HEK293T (cell line): ENCODE data around the gene EXOC6B.

Experiments used
- CTCF ChIA-PET: fragments of 350-600 bp; formaldehyde crosslinking; extraction: SDS; loops from one replicate; lab custom pipeline; 2021; ENCODE audit warnings: antibody characterized with exemption, inconsistent platforms; lab: Yijun Ruan, JAX
- POLR2A ChIA-PET: fragments of 350-600 bp; formaldehyde crosslinking; extraction: SDS; loops from one replicate; lab custom pipeline; 2020; ENCODE audit warnings: antibody characterized with exemption, inconsistent platforms; lab: Yijun Ruan, JAX
- DNase-seq: peaks from one replicate; pipeline ENCODE4 v3.0.0; 2012; ENCODE audit warnings: mixed read lengths; ENCODE audit errors: extremely low spot score
- ARNT ChIP-seq: fragments of 450-650 bp; IDR thresholded peaks from 2 replicates; pipeline ENCODE4 v1.6.1; 2017; ENCODE audit warnings: mild to moderate bottlenecking
- BHLHE40 ChIP-seq: fragments of 450-650 bp; IDR thresholded peaks from 2 replicates; pipeline ENCODE4 v1.6.1; 2016; ENCODE audit warnings: mild to moderate bottlenecking, moderate library complexity, borderline replicate concordance
- CTBP1 ChIP-seq: fragments of 450-650 bp; IDR thresholded peaks from 2 replicates; pipeline ENCODE4 v1.6.1; 2016; ENCODE audit warnings: borderline replicate concordance
- ELF4 ChIP-seq: fragments of 450-650 bp; IDR thresholded peaks from 2 replicates; pipeline ENCODE4 v1.6.1; 2017; ENCODE audit warnings: antibody characterized with exemption
- FOXA1 ChIP-seq: fragments of 450-650 bp; IDR thresholded peaks from 2 replicates; pipeline ENCODE4 v1.6.1; 2016; ENCODE audit warnings: mild to moderate bottlenecking
- FOXK2 ChIP-seq: fragments of 450-650 bp; IDR thresholded peaks from 2 replicates; pipeline ENCODE4 v1.6.1; 2016; ENCODE audit warnings: mild to moderate bottlenecking
- FOXM1 ChIP-seq: fragments of 450-650 bp; IDR thresholded peaks from 2 replicates; pipeline ENCODE4 v1.6.1; 2017; ENCODE audit warnings: mild to moderate bottlenecking, borderline replicate concordance
- HDGF ChIP-seq: fragments of 450-650 bp; IDR thresholded peaks from 2 replicates; pipeline ENCODE4 v1.6.1; 2017; ENCODE audit warnings: antibody characterized with exemption, borderline replicate concordance
- L3MBTL2 ChIP-seq: fragments of 450-650 bp; conservative IDR thresholded peaks from 2 replicates; pipeline ENCODE4 v1.6.1; 2016; ENCODE audit warnings: mild to moderate bottlenecking
- LEF1 ChIP-seq: fragments of 450-650 bp; IDR thresholded peaks from 2 replicates; pipeline ENCODE4 v1.6.1; 2017; ENCODE audit warnings: mild to moderate bottlenecking, borderline replicate concordance
- NFRKB ChIP-seq: fragments of 450-650 bp; IDR thresholded peaks from 2 replicates; pipeline ENCODE4 v1.6.1; 2016; ENCODE audit warnings: mild to moderate bottlenecking, moderate library complexity
- PKNOX1 ChIP-seq: fragments of 450-650 bp; IDR thresholded peaks from 2 replicates; pipeline ENCODE4 v1.6.1; 2016
- SP1 ChIP-seq: fragments of 450-650 bp; IDR thresholded peaks from 2 replicates; pipeline ENCODE4 v1.6.1; 2017
- SUZ12 ChIP-seq: fragments of 450-650 bp; IDR thresholded peaks from 2 replicates; pipeline ENCODE4 v1.6.1; 2016; ENCODE audit warnings: mild to moderate bottlenecking
- TARDBP ChIP-seq: fragments of 450-650 bp; IDR thresholded peaks from 2 replicates; pipeline ENCODE4 v1.6.1; 2016
- ZNF384 ChIP-seq: fragments of 450-650 bp; IDR thresholded peaks from 2 replicates; pipeline ENCODE4 v1.6.1; 2016

Gene EXOC6B

GRCh38 chr2:72326759-72327158 is 499.1 kb downstream of the EXOC6B start:
- POLR2A ChIA-PET: no interaction called here
- CTCF ChIA-PET: no interaction called here
- no peak for DNase-seq
- TF ChIP-seq HDGF (no peak), ELF4 (no peak), ZNF384 (no peak), NFRKB (no peak), FOXM1 (no peak), SUZ12 (no peak), BHLHE40 (no peak), LEF1 (no peak), CTBP1 (no peak), TARDBP (no peak), FOXK2 (no peak), ARNT (no peak)

- TF ChIP-seq LEF1 (no peak), FOXK2 (no peak), ELF4 (no peak), FOXA1 (no peak), CTBP1 (no peak), ZNF384 (no peak), L3MBTL2 (no peak), SUZ12 (no peak)
- peak; percentile 48 for DNase-seq
- ChIA-PET POLR2A (no interaction called here), CTCF (interaction anchor here (0.5 to 1.2 kb wide), 5 partner anchors 13 to 1251 kb away, joined by 3 to 4 read pairs (median 4); no protein-coding TSS in a partner anchor)
These were observed 500.0 kb downstream of the EXOC6B start for GRCh38 chr2:72325592-72326422.

GRCh38 chr2:72316774-72317173 is 509.1 kb downstream of the EXOC6B start:
- DNase-seq: no peak
- ChIA-PET POLR2A (no interaction called here), CTCF (no interaction called here)
- TF ChIP-seq ZNF384 (no peak), HDGF (no peak), ELF4 (no peak)

- ChIA-PET POLR2A (no interaction called here), CTCF (interaction anchor here (0.6 kb wide), 1 partner anchor 12 kb away, joined by 3 read pairs; no protein-coding TSS in a partner anchor)
- TF ChIP-seq FOXM1 (no peak), ARNT (no peak), ELF4 (no peak), SUZ12 (no peak), PKNOX1 (no peak), BHLHE40 (no peak), HDGF (no peak), FOXA1 (no peak), SP1 (no peak), ZNF384 (no peak), LEF1 (no peak), TARDBP (no peak), FOXK2 (no peak), L3MBTL2 (no peak), CTBP1 (no peak), NFRKB (no peak)
- DNase-seq: no peak
These were observed 525.6 kb downstream of the EXOC6B start for GRCh38 chr2:72300147-72300684.

GRCh38 chr2:72293620-72294019 is 532.2 kb downstream of the EXOC6B start:
- ChIA-PET POLR2A (no interaction called here), CTCF (no interaction called here)
- no peak for DNase-seq
- no peak for TF ChIP-seq NFRKB
- TF ChIP-seq BHLHE40: no peak
- TF ChIP-seq TARDBP: no peak
- no peak for TF ChIP-seq FOXK2
- TF ChIP-seq L3MBTL2: no peak
- no peak for TF ChIP-seq HDGF
- no peak for TF ChIP-seq CTBP1
- no peak for TF ChIP-seq SP1
- TF ChIP-seq ARNT: no peak
- no peak for TF ChIP-seq PKNOX1
- no peak for TF ChIP-seq FOXM1
- no peak for TF ChIP-seq LEF1
- TF ChIP-seq FOXA1: no peak
- TF ChIP-seq ZNF384: no peak

- no peak for DNase-seq
- TF ChIP-seq SUZ12 (no peak), L3MBTL2 (no peak)
- ChIA-PET CTCF (no interaction called here), POLR2A (no interaction called here)
These were observed 533.4 kb downstream of the EXOC6B start for GRCh38 chr2:72292433-72292832.

GRCh38 chr2:72291059-72291458 is 534.8 kb downstream of the EXOC6B start:
- ChIA-PET POLR2A (interaction anchor here (0.8 kb wide), 1 partner anchor 262 kb away, joined by 3 read pairs; no protein-coding TSS in a partner anchor), CTCF (no interaction called here)
- no peak for TF ChIP-seq SP1
- no peak for TF ChIP-seq FOXA1
- no peak for TF ChIP-seq PKNOX1
- TF ChIP-seq ZNF384: no peak
- no peak for TF ChIP-seq CTBP1
- no peak for TF ChIP-seq FOXM1
- no peak for DNase-seq
